ENCODE results near the gene KDM5A.

Gene KDM5A

DNA sequence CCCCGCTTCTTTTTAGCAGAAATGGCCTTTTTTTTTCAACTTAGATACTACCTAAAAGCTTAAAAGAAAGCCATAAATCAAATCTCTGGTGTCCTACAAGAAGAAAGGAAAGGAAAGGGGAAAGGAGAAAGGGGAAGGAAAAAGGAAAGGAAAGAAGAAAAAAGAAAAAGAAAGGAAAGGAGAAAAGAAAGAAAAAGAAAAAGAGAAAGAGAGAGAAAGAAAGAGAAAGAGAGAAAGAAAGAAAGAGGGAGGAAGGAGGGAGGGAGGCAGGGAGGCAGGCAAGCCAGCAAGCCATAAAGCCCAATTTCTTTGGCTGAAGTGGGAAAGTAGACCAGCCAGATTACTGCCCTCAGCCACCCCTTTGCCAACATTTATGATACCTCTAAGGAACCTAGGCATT lies 94.0 kb downstream of the KDM5A start:
- Mint-ChIP-seq H3K9me3 (peaks cover 17% of the 10 kb centered on the region), H3K27me3 (ENCODE audit: low read depth, poor library complexity) (no peaks in the 10 kb centered on the region), H3K36me3 (ENCODE audit: low read depth) (peaks cover 95% of the 10 kb centered on the region), H3K27ac (no peak overlapping the region), H3K4me1 (no peaks in the 10 kb centered on the region), H3K4me3 (no peak overlapping the region)
- TF ChIP-seq, protein P1, sequence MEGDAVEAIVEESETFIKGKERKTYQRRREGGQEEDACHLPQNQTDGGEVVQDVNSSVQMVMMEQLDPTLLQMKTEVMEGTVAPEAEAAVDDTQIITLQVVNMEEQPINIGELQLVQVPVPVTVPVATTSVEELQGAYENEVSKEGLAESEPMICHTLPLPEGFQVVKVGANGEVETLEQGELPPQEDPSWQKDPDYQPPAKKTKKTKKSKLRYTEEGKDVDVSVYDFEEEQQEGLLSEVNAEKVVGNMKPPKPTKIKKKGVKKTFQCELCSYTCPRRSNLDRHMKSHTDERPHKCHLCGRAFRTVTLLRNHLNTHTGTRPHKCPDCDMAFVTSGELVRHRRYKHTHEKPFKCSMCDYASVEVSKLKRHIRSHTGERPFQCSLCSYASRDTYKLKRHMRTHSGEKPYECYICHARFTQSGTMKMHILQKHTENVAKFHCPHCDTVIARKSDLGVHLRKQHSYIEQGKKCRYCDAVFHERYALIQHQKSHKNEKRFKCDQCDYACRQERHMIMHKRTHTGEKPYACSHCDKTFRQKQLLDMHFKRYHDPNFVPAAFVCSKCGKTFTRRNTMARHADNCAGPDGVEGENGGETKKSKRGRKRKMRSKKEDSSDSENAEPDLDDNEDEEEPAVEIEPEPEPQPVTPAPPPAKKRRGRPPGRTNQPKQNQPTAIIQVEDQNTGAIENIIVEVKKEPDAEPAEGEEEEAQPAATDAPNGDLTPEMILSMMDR (IDR thresholded peaks at IDR 0.05), result no peak
- DNase-seq, result no peak

DNA sequence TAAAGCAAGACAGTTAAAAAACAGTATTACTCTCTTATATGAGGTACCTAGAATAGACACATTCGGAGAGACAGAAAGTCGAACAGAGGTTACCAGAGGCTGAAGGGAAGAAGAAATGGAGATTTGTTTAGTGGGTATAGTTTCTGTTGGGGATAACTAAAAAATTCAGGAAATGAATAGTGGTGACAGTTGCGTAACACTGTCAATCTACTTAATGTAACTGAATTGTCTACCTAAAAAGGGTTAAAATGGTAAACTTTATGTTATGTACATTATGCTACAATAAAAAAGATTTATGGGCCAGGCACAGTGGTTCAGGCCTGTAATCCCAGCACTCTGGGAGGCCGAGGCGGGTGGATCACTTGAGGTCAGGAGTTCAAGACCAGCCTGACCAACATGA lies 95.9 kb downstream of the KDM5A start:
- H3K4me1 Mint-ChIP-seq, result no peaks in the 10 kb centered on the region

DNA sequence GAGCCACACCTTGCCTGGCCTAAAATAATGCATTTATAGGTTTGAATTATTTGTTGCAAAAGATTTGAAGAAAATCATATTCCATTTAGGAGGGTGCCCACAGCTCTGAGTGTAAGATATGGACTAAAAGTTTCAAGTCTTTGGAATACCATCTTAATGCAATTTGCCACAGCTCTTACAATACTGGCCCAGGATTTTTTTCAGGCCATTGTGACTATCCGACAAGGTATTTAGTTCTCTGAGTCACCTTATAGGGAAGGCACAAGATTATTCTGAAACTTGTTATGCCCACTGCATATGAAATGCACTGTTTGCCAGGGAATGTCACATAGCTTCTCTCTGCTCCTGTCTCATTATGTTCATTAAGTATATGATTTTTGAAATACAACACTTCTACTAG lies 96.9 kb downstream of the KDM5A start:
- TF ChIP-seq, protein P1 (IDR thresholded peaks at IDR 0.05), result no peak
- DNase-seq, result no peak
- Mint-ChIP-seq H3K4me3 (no peak overlapping the region), H3K4me1 (no peaks in the 10 kb centered on the region), H3K27ac (no peak overlapping the region), H3K36me3 (ENCODE audit: low read depth) (peaks cover 79% of the 10 kb centered on the region), H3K9me3 (no peaks in the 10 kb centered on the region), H3K27me3 (ENCODE audit: low read depth, poor library complexity) (no peaks in the 10 kb centered on the region)

More for the DNA sequence above, 95.9 kb downstream of the KDM5A start:
- no peak overlapping the region for H3K4me3 Mint-ChIP-seq
- TF ChIP-seq, protein P1 (IDR thresholded peaks at IDR 0.05), result no peak
- peak overlapping the region; percentile 44 for H3K27ac Mint-ChIP-seq
- peaks cover 79% of the 10 kb centered on the region for H3K36me3 Mint-ChIP-seq (ENCODE audit: low read depth)
- DNase-seq, result no peak
- no peaks in the 10 kb centered on the region for H3K9me3 Mint-ChIP-seq
- H3K27me3 Mint-ChIP-seq (ENCODE audit: low read depth, poor library complexity), result no peaks in the 10 kb centered on the region

DNA sequence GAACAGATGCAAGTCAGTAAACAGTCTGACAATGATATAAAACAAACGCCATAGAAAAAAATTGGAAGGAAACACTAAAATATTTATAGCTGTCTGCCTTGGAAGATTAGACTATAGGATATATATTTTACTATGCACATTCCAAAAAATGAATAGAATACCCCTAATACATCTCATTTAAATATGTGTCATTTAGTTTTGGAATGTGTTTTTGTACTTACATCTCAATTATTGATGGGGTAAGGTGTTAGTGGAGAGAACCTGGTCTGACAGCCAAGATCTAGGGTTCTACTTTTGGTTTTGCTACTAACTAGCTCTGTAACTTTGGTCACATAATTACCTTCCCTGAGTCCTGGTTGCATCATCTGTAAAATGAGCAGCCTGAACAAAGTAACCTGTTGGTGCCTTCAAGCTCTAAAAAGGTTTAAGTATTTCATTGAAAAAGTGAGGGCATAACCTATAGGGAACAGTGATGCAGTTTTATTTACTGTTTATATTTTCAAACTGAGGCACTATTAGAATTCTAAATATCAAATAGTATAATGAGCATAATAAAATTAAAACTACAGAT lies 97.9 kb downstream of the KDM5A start:
- Mint-ChIP-seq H3K27ac (no peak overlapping the region), H3K4me3 (no peak overlapping the region), H3K27me3 (ENCODE audit: low read depth, poor library complexity) (no peaks in the 10 kb centered on the region), H3K36me3 (ENCODE audit: low read depth) (peaks cover 79% of the 10 kb centered on the region), H3K9me3 (no peaks in the 10 kb centered on the region), H3K4me1 (no peaks in the 10 kb centered on the region)
- no peak for DNase-seq
- TF ChIP-seq, protein P1 (IDR thresholded peaks at IDR 0.05), result no peak

DNA sequence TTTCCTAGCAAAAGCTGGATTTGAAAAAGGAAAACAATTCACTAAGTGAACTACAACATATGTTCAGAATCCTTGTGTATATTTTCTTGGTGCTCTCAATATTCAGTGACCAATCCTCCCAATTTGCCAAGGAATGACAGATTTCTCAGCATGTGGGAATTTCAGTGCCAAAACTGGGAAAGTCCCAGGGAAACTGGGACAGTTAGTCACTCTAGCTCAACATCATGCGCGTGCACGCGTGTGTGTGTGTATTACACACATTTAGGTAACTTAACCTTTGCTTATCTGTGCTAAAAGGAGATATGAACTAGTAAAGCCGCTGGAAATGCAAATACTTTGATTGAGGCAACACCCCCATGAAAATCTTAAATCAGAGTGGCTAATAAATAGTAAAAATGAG lies 100.4 kb downstream of the KDM5A start:
- no peak overlapping the region for H3K4me3 Mint-ChIP-seq
- H3K27me3 Mint-ChIP-seq (ENCODE audit: low read depth, poor library complexity), result no peaks in the 10 kb centered on the region
- no peak for DNase-seq
- peaks cover 75% of the 10 kb centered on the region for H3K36me3 Mint-ChIP-seq (ENCODE audit: low read depth)
- no peaks in the 10 kb centered on the region for H3K9me3 Mint-ChIP-seq
- TF ChIP-seq, protein P1 (IDR thresholded peaks at IDR 0.05), result no peak
- H3K4me1 Mint-ChIP-seq, result no peaks in the 10 kb centered on the region
- no peak overlapping the region for H3K27ac Mint-ChIP-seq

DNA sequence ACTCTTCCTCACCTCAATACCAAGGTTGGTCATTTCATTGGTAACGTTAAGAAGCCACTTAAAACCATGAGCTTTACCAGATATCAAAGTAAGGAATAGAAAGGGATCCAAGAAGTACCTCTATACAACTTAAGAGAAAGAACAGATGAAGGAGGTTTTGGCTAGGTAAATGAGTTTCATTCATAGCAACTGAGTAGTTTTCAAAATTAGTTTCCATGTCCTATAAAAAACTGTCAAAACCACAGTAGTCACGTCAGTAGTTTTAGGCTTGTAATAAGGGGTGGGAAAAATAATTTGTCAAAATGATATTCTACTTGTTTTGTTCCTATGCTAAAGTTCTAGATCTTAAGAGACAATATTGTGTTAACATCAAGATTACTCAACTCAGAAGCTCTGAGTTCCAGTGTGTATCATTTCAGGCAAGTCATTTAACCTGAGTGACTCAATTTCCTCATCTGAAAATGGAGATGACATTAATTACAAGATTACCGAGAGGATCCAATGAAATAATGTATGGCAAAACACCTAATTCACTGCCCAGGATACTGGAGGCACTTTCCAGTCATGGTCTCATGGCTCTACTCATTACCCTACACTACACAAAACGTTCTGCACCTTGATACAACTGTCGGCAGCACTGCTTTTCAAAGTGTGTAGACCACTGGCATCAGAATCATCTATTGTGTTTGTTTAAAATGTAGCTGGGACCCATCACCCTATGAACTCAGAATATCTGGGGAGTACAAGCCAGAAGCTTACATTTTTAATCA lies 102.4 kb downstream of the KDM5A start:
- H3K27ac Mint-ChIP-seq, result no peak overlapping the region
- peaks cover 65% of the 10 kb centered on the region for H3K36me3 Mint-ChIP-seq (ENCODE audit: low read depth)

More for the DNA sequence above, 102.4 kb downstream of the KDM5A start:
- Mint-ChIP-seq H3K9me3 (no peaks in the 10 kb centered on the region), H3K4me3 (no peak overlapping the region), H3K4me1 (no peaks in the 10 kb centered on the region), H3K27me3 (ENCODE audit: low read depth, poor library complexity) (no peaks in the 10 kb centered on the region)
- TF ChIP-seq, protein P1 (IDR thresholded peaks at IDR 0.05), result no peak
- no peak for DNase-seq
